Activated CD4-positive, alpha-beta T cell treated with anti-CD3 and anti-CD28 coated beads, Interleukin-2, amount 10 ng/mL, durations not matched to agents 7 days and 5 days (primary cell): ENCODE measurements around the gene ASPG. TPM values are rescaled to one million over a fixed set of nuclear protein-coding genes. Genes with fewer than 3 reads are reported as not detected.

ENCODE experiments used
- CTCF ChIA-PET: fragments of 350-600 bp; sonication (Branson Sonifier 250); formaldehyde crosslinking; loops from one replicate; lab custom pipeline; 2021; ENCODE audit warnings: antibody characterized with exemption; lab: Charles Lee
- POLR2A ChIA-PET: fragments of 350-600 bp; sonication (Branson Sonifier 250); formaldehyde crosslinking; loops from one replicate; lab custom pipeline; 2021; ENCODE audit warnings: antibody characterized with exemption; lab: Charles Lee
- DNase-seq: peaks from one replicate; pipeline ENCODE4 v3.0.0-alpha.2; 2020
- H3K27ac Mint-ChIP-seq: one replicate; pipeline ENCODE4 v1.8.0; 2021; ENCODE audit warnings: mild to moderate bottlenecking, moderate library complexity, mixed read lengths
- H3K27me3 Mint-ChIP-seq: one replicate; pipeline ENCODE4 v1.8.0; 2021; ENCODE audit warnings: mixed read lengths
- H3K36me3 Mint-ChIP-seq: one replicate; pipeline ENCODE4 v1.8.0; 2021; ENCODE audit warnings: low read depth, mixed read lengths
- H3K4me1 Mint-ChIP-seq: one replicate; pipeline ENCODE4 v1.8.0; 2021; ENCODE audit warnings: mixed read lengths
- H3K4me3 Mint-ChIP-seq: one replicate; pipeline ENCODE4 v1.8.0; 2021; ENCODE audit warnings: mild to moderate bottlenecking, moderate library complexity, mixed read lengths
- H3K9me3 Mint-ChIP-seq: one replicate; pipeline ENCODE4 v1.8.0; 2021; ENCODE audit warnings: mixed read lengths
- total RNA-seq, 2 experiments: library from RNA; stranded (reverse); gene quantifications; one replicate each; pipeline ENCODE4 v1.2.3, GENCODE V29; 2021

The ASPG gene
- not detected for total RNA-seq

- Mint-ChIP-seq H3K9me3 (no peaks in the 10 kb centered on the region), H3K4me3 (no peak within 1 kb of the TSS), H3K4me1 (no peaks in the 10 kb centered on the region), H3K36me3 (no peaks in the 10 kb centered on the region), H3K27me3 (peaks cover 7% of the 10 kb centered on the region), H3K27ac (no peak within 1 kb of the TSS)
- ChIA-PET CTCF (no interaction called here), POLR2A (no interaction called here)
- DNase-seq = no peak
Observed at GRCh38 chr14:104085032-104085888, at the start of gene ASPG. ASPG (plus strand) TSS chr14:104085700; CDS start chr14:104085771, 71 bp downstream.

GRCh38 chr14:104036212-104036611 is 49.3 kb upstream of the ASPG start:
- Mint-ChIP-seq H3K27ac (no peak overlapping the region), H3K36me3 (no peaks in the 10 kb centered on the region), H3K27me3 (peaks cover 7% of the 10 kb centered on the region), H3K4me1 (no peaks in the 10 kb centered on the region), H3K4me3 (no peak overlapping the region), H3K9me3 (no peaks in the 10 kb centered on the region)
- POLR2A ChIA-PET = no interaction called here
- DNase-seq = no peak
- CTCF ChIA-PET = interaction anchor here (0.6 kb wide), 1 partner anchor 901 kb away, joined by 4 read pairs; no protein-coding TSS in a partner anchor

DNA sequence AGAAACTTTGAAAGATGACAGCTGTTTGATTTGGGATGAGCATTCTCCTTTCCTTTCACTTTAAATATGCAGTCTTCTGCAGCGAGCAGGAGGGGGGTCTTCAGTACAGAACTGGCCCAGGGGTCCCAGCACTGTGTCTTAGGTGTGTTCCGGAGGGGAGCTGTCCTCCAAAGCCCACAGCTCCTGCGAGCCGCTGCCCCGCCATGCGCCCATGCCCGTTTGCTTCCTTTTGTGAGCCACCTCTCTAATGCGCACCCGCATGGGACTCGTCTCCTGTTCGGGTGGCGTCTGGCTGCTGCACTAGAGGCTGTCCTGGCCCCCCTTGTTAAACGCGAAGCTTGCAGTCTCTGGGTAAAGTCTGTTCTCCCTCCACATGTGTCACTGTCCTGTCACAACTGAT is 48.4 kb upstream of the ASPG start:
- H3K4me1 Mint-ChIP-seq = no peaks in the 10 kb centered on the region

DNA sequence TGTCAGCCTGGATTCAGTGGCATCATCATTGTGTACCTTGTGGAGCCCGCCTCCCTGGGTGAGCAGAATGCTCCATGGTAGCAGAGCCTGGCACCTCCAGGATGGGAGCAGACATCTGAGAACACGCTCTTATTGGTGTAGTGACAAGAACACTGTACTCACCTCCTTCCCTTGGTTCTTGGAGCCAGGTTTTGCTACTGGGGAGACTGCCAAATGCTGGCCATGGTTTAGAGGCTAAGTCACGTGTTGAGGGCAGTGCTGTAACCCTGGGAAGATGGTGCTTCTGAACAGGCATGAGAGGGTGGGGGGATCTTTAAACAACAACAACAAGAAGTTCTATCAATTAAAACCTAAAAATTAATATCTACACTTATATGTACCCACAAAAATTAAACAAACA is 47.6 kb upstream of the ASPG start:
- ChIA-PET CTCF (no interaction called here), POLR2A (no interaction called here)
- no peaks in the 10 kb centered on the region for H3K9me3 Mint-ChIP-seq
- H3K36me3 Mint-ChIP-seq = no peaks in the 10 kb centered on the region
- H3K27me3 Mint-ChIP-seq = peaks cover 4% of the 10 kb centered on the region
- H3K4me1 Mint-ChIP-seq = no peaks in the 10 kb centered on the region
- no peak overlapping the region for H3K4me3 Mint-ChIP-seq
- DNase-seq = no peak
- no peak overlapping the region for H3K27ac Mint-ChIP-seq

More for the DNA sequence above, 48.4 kb upstream of the ASPG start:
- DNase-seq = no peak
- Mint-ChIP-seq H3K27me3 (peaks cover 6% of the 10 kb centered on the region), H3K27ac (no peak overlapping the region), H3K4me3 (no peak overlapping the region), H3K36me3 (no peaks in the 10 kb centered on the region), H3K9me3 (no peaks in the 10 kb centered on the region)
- ChIA-PET CTCF (interaction anchor here (0.6 kb wide), 1 partner anchor 902 kb away, joined by 4 read pairs; no protein-coding TSS in a partner anchor), POLR2A (no interaction called here)

GRCh38 chr14:104039214-104039613 is 46.3 kb upstream of the ASPG start:
- ChIA-PET CTCF (no interaction called here), POLR2A (no interaction called here)
- H3K27me3 Mint-ChIP-seq = peaks cover 4% of the 10 kb centered on the region
- no peak for DNase-seq
- no peaks in the 10 kb centered on the region for H3K9me3 Mint-ChIP-seq
- no peaks in the 10 kb centered on the region for H3K4me1 Mint-ChIP-seq
- H3K4me3 Mint-ChIP-seq = no peak overlapping the region
- H3K36me3 Mint-ChIP-seq = no peaks in the 10 kb centered on the region
- H3K27ac Mint-ChIP-seq = no peak overlapping the region

DNA sequence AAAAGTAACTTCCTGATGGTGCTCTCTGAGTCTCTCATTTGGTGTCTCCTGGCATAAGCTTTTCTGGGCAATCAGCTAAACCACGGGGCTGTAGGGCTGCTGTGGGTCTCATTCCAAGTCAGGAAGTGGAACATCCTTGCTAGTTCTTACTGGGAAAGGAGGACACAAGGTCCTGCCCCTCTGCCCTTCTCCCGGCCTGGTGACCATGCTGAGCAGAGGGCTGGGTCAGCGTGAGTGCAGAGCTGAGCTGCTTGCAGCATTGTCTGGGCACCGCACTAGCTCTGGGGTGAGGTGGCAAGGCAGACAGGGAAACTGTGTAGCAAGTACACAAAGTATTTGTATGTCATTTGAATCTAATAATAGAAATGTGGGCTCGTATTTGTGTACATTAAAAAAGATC is 45.0 kb upstream of the ASPG start:
- H3K4me3 Mint-ChIP-seq = no peak overlapping the region
- H3K4me1 Mint-ChIP-seq = no peaks in the 10 kb centered on the region
- peaks cover 4% of the 10 kb centered on the region for H3K27me3 Mint-ChIP-seq
- H3K27ac Mint-ChIP-seq = no peak overlapping the region
- CTCF ChIA-PET = no interaction called here
- POLR2A ChIA-PET = no interaction called here
- no peak for DNase-seq
- no peaks in the 10 kb centered on the region for H3K36me3 Mint-ChIP-seq
- H3K9me3 Mint-ChIP-seq = no peaks in the 10 kb centered on the region

- Mint-ChIP-seq H3K36me3 (no peaks in the 10 kb centered on the region), H3K27ac (no peak overlapping the region), H3K4me3 (no peak overlapping the region), H3K27me3 (peaks cover 4% of the 10 kb centered on the region), H3K9me3 (no peaks in the 10 kb centered on the region), H3K4me1 (no peaks in the 10 kb centered on the region)
- no peak for DNase-seq
- ChIA-PET CTCF (no interaction called here), POLR2A (no interaction called here)
Observed at GRCh38 chr14:104041430-104042104, 43.9 kb upstream of the ASPG start.

DNA sequence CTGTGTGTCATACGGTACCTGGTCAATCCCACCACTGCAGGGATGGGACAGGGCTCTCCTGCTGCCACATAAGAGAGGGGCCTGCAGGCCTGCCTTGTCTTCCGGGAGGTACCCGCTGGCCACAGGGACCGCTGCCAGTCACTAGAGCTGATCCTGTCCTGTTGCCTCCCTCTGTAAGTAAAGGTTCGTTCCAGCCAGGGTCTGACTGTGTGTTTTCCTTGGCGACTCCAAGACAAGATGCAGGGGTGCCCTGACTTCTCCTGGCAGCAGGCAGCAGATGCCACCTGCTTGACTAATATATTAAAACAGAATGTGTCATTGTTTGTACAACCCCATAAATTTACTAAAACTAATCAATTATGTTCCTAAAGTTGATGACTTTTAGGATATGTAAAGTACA is 41.5 kb upstream of the ASPG start:
- ChIA-PET CTCF (no interaction called here), POLR2A (no interaction called here)
- peaks cover 4% of the 10 kb centered on the region for H3K4me1 Mint-ChIP-seq
- no peaks in the 10 kb centered on the region for H3K9me3 Mint-ChIP-seq
- H3K4me3 Mint-ChIP-seq = no peak overlapping the region
- no peaks in the 10 kb centered on the region for H3K36me3 Mint-ChIP-seq
- no peak overlapping the region for H3K27ac Mint-ChIP-seq
- no peak for DNase-seq
- H3K27me3 Mint-ChIP-seq = peaks cover 4% of the 10 kb centered on the region

DNA sequence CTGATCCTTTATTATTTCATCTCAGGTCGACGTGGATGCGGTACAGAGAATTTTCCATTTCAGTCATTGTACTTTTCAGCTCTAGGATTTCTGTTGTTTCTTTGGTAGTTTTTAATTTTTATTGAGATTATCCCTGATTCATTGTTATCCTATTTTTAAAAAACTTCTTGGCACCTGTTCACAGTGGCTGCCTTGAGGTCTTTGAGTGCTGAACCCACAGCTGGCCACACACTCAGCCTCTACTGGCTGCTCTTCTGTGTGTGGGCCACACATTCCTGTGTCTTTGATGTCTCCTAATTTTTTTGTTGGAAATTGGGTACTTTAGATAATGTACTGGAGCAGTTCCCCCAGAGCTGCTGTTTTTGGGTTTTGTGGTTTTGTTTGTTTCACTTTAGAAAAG is 37.7 kb upstream of the ASPG start:
- DNase-seq = no peak
- POLR2A ChIA-PET = no interaction called here
- CTCF ChIA-PET = no interaction called here
- Mint-ChIP-seq H3K27ac (no peak overlapping the region), H3K4me3 (no peak overlapping the region), H3K4me1 (peaks cover 4% of the 10 kb centered on the region), H3K9me3 (no peaks in the 10 kb centered on the region), H3K36me3 (no peaks in the 10 kb centered on the region), H3K27me3 (peaks cover 6% of the 10 kb centered on the region)

- POLR2A ChIA-PET = no interaction called here
- peaks cover 4% of the 10 kb centered on the region for H3K4me1 Mint-ChIP-seq
- no peaks in the 10 kb centered on the region for H3K36me3 Mint-ChIP-seq
- no peak overlapping the region for H3K4me3 Mint-ChIP-seq
- CTCF ChIA-PET = no interaction called here
- no peak for DNase-seq
- peaks cover 7% of the 10 kb centered on the region for H3K27me3 Mint-ChIP-seq
- H3K27ac Mint-ChIP-seq = no peak overlapping the region
- H3K9me3 Mint-ChIP-seq = no peaks in the 10 kb centered on the region
Observed at GRCh38 chr14:104048758-104049507, 36.6 kb upstream of the ASPG start.

DNA sequence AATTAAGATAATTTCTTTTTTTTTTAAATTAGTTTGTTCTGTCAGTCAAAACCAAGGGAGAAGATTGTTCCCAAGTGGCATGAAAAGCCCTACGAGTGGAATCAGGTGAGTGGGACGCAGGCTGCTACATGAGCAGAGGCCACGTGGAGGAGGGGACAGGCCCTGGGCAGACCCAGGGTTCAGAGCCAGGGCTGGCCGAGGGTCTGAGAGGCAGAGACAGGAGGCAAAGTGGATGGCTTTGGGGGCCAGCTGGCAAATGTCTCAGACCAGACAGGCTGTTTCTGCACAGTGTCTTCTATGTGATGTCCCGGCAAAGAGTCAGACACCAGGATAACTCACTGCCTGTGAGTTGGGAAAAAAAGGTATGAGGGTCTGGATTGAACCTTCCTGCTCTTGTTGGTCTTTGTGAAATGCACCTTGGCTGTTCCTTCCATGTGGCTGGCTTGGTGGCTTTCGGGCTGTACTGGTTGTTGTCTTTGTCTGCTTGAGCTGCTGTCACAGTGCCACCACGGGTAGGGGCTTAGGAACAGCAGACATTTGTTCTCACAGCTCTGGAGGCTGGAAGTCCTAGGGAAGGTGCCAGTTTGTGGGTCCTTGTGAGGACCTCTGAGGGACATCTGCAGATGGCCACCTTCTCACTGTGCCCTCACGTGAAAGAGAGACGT is 35.8 kb upstream of the ASPG start:
- no peaks in the 10 kb centered on the region for H3K36me3 Mint-ChIP-seq
- POLR2A ChIA-PET = no interaction called here
- no peak overlapping the region for H3K27ac Mint-ChIP-seq
- peaks cover 4% of the 10 kb centered on the region for H3K4me1 Mint-ChIP-seq
- H3K9me3 Mint-ChIP-seq = no peaks in the 10 kb centered on the region
- H3K4me3 Mint-ChIP-seq = no peak overlapping the region
- CTCF ChIA-PET = no interaction called here
- H3K27me3 Mint-ChIP-seq = peaks cover 7% of the 10 kb centered on the region
- no peak for DNase-seq

GRCh38 chr14:104051092-104051813 is 34.2 kb upstream of the ASPG start:
- no peak for DNase-seq
- H3K4me1 Mint-ChIP-seq = peaks cover 4% of the 10 kb centered on the region
- H3K36me3 Mint-ChIP-seq = no peaks in the 10 kb centered on the region
- no peak overlapping the region for H3K4me3 Mint-ChIP-seq
- peaks cover 12% of the 10 kb centered on the region for H3K27me3 Mint-ChIP-seq
- ChIA-PET CTCF (interaction anchor here (0.6 to 1.5 kb wide), 2 partner anchors 26 to 1031 kb away, joined by 4 to 5 read pairs; no protein-coding TSS in a partner anchor), POLR2A (no interaction called here)
- no peaks in the 10 kb centered on the region for H3K9me3 Mint-ChIP-seq
- H3K27ac Mint-ChIP-seq = no peak overlapping the region
